ENCODE measurements around the gene SLC29A4. TPM values are rescaled to one million over a fixed set of nuclear protein-coding genes. Genes with fewer than 3 reads are reported as not detected.

The SLC29A4 gene
- total RNA-seq, 2 experiments from 2014 or later = 0.39 to 1.1 TPM

DNA sequence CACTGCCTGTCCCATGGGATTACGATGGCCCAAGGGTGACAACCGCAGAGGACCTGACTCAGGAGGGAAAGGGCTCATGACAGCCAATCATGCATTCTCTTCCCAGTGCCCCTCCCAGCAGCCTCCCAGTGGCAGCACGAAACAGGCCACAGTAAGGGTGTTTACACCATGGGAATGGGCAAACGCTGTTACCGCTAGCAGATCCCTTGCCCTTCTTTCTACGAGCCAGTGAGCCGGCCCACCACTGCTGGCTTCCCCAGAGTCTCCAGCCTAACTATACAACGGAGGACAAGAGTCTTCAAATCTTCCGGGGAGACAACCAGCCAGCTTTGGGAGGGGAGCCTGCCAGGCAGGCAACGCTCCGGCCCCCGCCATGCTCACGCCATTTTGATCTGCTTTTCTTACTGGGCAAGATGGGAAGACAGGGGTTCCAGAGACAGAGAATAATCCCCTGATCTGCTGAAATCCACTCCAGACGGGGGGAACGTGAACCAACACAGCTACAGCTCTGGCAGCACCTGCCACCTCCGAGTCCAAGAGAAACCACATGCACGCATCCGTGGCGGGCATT is 69.8 kb downstream of the SLC29A4 start:
- H3K4me1 ChIP-seq (ENCODE audit: insufficient read depth, low read length) = peaks cover 6% of the 10 kb centered on the region
- Mint-ChIP-seq H3K4me3 (no peak overlapping the region), H3K27ac (no peak overlapping the region), H3K9me3 (no peaks in the 10 kb centered on the region), H3K27me3 (no peaks in the 10 kb centered on the region), H3K4me1 (ENCODE audit: low read depth) (peaks cover 13% of the 10 kb centered on the region), H3K36me3 (ENCODE audit: low read depth) (peaks cover 77% of the 10 kb centered on the region)
- ATAC-seq (ENCODE audit: poor library complexity) (no peak), DNase-seq (no peak)
- intact Hi-C loops (cut with DNase I, micrococcal nuclease) = no loop called here
- no peaks in the 10 kb centered on the region for H3K9me3 ChIP-seq (ENCODE audit: control insufficient read depth in 1 of 2, insufficient read depth in 1 of 2, low read length in 2 of 2)
- POLR2A ChIA-PET = interaction anchor here (0.5 kb wide), 1 partner anchor 917 kb away, joined by 3 read pairs; no protein-coding TSS in a partner anchor
- no peak overlapping the region for H3K4me3 ChIP-seq (ENCODE audit: low read length)
- no peak overlapping the region for H3K27ac ChIP-seq (ENCODE audit: low read depth in 1 of 2, low read length in 2 of 2)
- CTCF ChIA-PET = no interaction called here
- no peaks in the 10 kb centered on the region for H3K27me3 ChIP-seq (ENCODE audit: control insufficient read depth in 1 of 2, insufficient read depth in 2 of 2, low read length in 2 of 2)
- H3K36me3 ChIP-seq (ENCODE audit: insufficient read depth, low read length) = peaks cover 68% of the 10 kb centered on the region
- TF ChIP-seq, protein P1, sequence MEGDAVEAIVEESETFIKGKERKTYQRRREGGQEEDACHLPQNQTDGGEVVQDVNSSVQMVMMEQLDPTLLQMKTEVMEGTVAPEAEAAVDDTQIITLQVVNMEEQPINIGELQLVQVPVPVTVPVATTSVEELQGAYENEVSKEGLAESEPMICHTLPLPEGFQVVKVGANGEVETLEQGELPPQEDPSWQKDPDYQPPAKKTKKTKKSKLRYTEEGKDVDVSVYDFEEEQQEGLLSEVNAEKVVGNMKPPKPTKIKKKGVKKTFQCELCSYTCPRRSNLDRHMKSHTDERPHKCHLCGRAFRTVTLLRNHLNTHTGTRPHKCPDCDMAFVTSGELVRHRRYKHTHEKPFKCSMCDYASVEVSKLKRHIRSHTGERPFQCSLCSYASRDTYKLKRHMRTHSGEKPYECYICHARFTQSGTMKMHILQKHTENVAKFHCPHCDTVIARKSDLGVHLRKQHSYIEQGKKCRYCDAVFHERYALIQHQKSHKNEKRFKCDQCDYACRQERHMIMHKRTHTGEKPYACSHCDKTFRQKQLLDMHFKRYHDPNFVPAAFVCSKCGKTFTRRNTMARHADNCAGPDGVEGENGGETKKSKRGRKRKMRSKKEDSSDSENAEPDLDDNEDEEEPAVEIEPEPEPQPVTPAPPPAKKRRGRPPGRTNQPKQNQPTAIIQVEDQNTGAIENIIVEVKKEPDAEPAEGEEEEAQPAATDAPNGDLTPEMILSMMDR (IDR thresholded peaks at IDR 0.05) = no peak

DNA sequence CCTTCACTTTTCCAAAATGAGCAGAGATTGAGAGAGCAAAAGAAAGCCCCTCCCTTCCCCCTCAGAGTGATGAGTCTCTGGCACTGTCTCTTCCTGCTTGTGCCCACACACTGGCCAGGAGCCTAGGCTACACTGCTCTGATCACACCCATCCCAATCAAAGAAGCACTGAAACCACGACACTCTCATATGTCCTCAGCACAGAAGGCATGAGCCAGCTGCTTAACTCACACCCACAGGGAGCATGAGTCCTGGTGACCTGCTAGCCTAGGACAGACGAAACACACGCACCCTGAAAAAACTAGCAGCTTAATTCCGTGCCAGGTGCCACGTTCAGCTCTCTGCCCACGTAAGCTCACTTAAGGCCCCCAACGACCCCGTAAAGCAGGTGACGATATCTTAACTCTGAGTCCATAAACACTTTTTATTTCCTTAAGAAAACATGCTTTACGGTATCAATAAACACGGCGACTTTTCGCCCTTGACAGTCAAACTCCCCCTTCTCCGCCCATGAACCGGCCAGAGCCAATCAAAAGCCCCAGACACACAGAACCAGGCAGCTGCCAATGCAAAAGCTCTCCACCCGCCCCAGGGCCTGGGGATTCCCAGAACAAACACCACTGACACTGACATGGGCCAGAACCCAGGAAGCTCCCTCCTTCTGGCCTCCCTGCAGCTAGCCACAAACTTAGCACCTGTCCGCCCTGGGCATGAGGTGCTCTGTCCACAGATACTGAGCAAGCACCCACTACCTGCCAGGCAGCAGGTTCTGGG is 71.9 kb downstream of the SLC29A4 start:
- POLR2A ChIA-PET = no interaction called here

More for the DNA sequence above, 71.9 kb downstream of the SLC29A4 start:
- H3K27me3 Mint-ChIP-seq = no peaks in the 10 kb centered on the region
- no peak overlapping the region for H3K27ac ChIP-seq (ENCODE audit: low read depth in 1 of 2, low read length in 2 of 2)
- H3K36me3 Mint-ChIP-seq (ENCODE audit: low read depth) = peaks cover 85% of the 10 kb centered on the region
- no peak overlapping the region for H3K4me3 ChIP-seq (ENCODE audit: low read length)
- intact Hi-C loops (cut with DNase I, micrococcal nuclease) = no loop called here
- DNase-seq = no peak
- no peak overlapping the region for H3K4me3 Mint-ChIP-seq
- H3K27me3 ChIP-seq (ENCODE audit: control insufficient read depth in 1 of 2, insufficient read depth in 2 of 2, low read length in 2 of 2) = no peaks in the 10 kb centered on the region
- H3K4me1 Mint-ChIP-seq (ENCODE audit: low read depth) = peaks cover 13% of the 10 kb centered on the region
- CTCF ChIA-PET = interaction anchor here (1.5 kb wide), 1 partner anchor 11 kb away, joined by 4 read pairs; no protein-coding TSS in a partner anchor
- ATAC-seq (ENCODE audit: poor library complexity) = no peak
- H3K36me3 ChIP-seq (ENCODE audit: insufficient read depth, low read length) = peaks cover 77% of the 10 kb centered on the region
- H3K27ac Mint-ChIP-seq = no peak overlapping the region
- H3K9me3 ChIP-seq (ENCODE audit: control insufficient read depth in 1 of 2, insufficient read depth in 1 of 2, low read length in 2 of 2) = no peaks in the 10 kb centered on the region
- peaks cover 6% of the 10 kb centered on the region for H3K4me1 ChIP-seq (ENCODE audit: insufficient read depth, low read length)
- no peaks in the 10 kb centered on the region for H3K9me3 Mint-ChIP-seq
- TF ChIP-seq, protein P1 (IDR thresholded peaks at IDR 0.05) = no peak

Other genes starting within 250 kb of the SLC29A4 start
- 10 to 100 TPM; 11.0 to 12.4 TPM for gene RBAK, start 237.1 kb upstream of the SLC29A4 start, total RNA-seq
- gene WIPI2, start 92.7 kb upstream of the SLC29A4 start, total RNA-seq = 100 to 1,000 TPM; 108 to 114 TPM
- gene TNRC18, start 140.9 kb downstream of the SLC29A4 start, total RNA-seq = 10 to 100 TPM; 69.9 TPM
- 1 to 10 TPM; 7.3 TPM for gene FBXL18, start 230.9 kb downstream of the SLC29A4 start, total RNA-seq
- gene ACTB, start 247.7 kb downstream of the SLC29A4 start, total RNA-seq = 1,000 to 10,000 TPM; 1,880 to 1,990 TPM